ENCODE results near the gene RUSC2.

RUSC2 gene

GRCh38 chr9:35516479-35516878, 26.6 kb downstream of the RUSC2 start:
- DNase-seq (ENCODE audit: insufficient read length, low spot score) (no peak), FAIRE-seq (no peak)
- TF ChIP-seq CTCF (IDR thresholded peaks at IDR 0.05; ENCODE audit: insufficient read depth, missing control alignments), result no peak

GRCh38 chr9:35517131-35517530, 27.2 kb downstream of the RUSC2 start:
- DNase-seq (ENCODE audit: insufficient read length, low spot score), result no peak
- TF ChIP-seq CTCF (IDR thresholded peaks at IDR 0.05; ENCODE audit: insufficient read depth, missing control alignments), result no peak
- no peak for FAIRE-seq

GRCh38 chr9:35517552-35518224, 27.8 kb downstream of the RUSC2 start:
- no peak for DNase-seq (ENCODE audit: insufficient read length, low spot score)
- no peak for TF ChIP-seq CTCF (IDR thresholded peaks at IDR 0.05; ENCODE audit: insufficient read depth, missing control alignments)
- no peak for FAIRE-seq

- no peak for DNase-seq (ENCODE audit: insufficient read length, low spot score)
- FAIRE-seq, result no peak
Measured at GRCh38 chr9:35518225-35518821, 28.4 kb downstream of the RUSC2 start.

GRCh38 chr9:35518981-35519679, 29.2 kb downstream of the RUSC2 start:
- DNase-seq (ENCODE audit: insufficient read length, low spot score) (no peak), FAIRE-seq (no peak)
- TF ChIP-seq CTCF (IDR thresholded peaks at IDR 0.05; ENCODE audit: insufficient read depth, missing control alignments), result no peak

More at GRCh38 chr9:35518225-35518821, 28.4 kb downstream of the RUSC2 start:
- no peak for TF ChIP-seq CTCF (IDR thresholded peaks at IDR 0.05; ENCODE audit: insufficient read depth, missing control alignments)

DNA sequence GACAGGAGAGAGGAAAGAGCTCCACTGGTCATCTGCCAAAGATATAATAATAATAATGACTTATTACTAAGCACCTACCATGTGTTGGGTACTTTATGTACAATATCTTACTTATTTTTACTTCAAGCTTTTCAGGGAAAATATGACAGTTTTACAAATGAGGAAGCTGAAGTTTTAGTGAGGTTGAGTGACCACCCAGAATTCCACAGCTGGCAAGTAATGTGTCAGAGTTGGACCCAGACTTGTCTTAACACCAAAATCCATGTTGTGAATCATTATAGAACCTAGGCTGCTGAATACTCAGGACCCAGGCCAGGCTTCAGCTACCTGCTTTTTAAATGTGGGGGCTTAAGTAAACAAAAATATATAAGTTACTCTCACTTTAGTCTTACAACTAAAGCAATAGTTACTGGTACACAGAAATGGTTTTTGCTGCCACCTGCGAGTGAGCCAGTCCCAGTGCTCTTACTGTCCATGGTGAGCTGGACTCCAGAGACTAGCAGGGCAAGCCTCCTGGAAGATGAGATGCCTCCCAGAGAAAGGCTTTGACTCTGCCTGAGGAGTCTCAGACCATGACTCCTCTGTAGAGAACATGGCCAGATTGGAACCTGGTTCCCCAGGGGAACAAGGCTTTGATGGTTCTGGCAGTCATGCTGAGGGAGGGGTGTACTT, 29.9 kb downstream of the RUSC2 start:
- no peak for TF ChIP-seq CTCF (IDR thresholded peaks at IDR 0.05; ENCODE audit: insufficient read depth, missing control alignments)
- FAIRE-seq (no peak), DNase-seq (ENCODE audit: insufficient read length, low spot score) (no peak)
